Glutamatergic neuron (in vitro differentiated cells): ENCODE measurements around the gene KRTAP16-1. TPM values are rescaled to one million over a fixed set of nuclear protein-coding genes. Genes with fewer than 3 reads are reported as not detected.
"Not testable (repeated sequence)": the region's sequence is repeated elsewhere in the genome, so short reads cannot be mapped to it uniquely, and the experiment has no call there.

Source experiments
- DNase-seq: peaks from one replicate; pipeline ENCODE4 v3.0.0; 2022
- H3K27ac Mint-ChIP-seq: one replicate; pipeline ENCODE4 v1.8.0; 2020; ENCODE audit warnings: mild to moderate bottlenecking, mixed read lengths, inconsistent platforms; ENCODE audit not compliant: unreplicated experiment
- H3K27me3 Mint-ChIP-seq: one replicate; pipeline ENCODE4 v1.8.0; 2020; ENCODE audit warnings: mild to moderate bottlenecking, moderate library complexity, mixed read lengths, inconsistent platforms; ENCODE audit not compliant: unreplicated experiment
- H3K36me3 Mint-ChIP-seq: one replicate; pipeline ENCODE4 v1.8.0; 2020; ENCODE audit warnings: mild to moderate bottlenecking, mixed read lengths, inconsistent platforms; ENCODE audit not compliant: unreplicated experiment
- H3K4me1 Mint-ChIP-seq: one replicate; pipeline ENCODE4 v1.8.0; 2020; ENCODE audit warnings: mild to moderate bottlenecking, low read depth, mixed read lengths, inconsistent platforms; ENCODE audit not compliant: unreplicated experiment
- H3K4me3 Mint-ChIP-seq: one replicate; pipeline ENCODE4 v1.8.0; 2020; ENCODE audit warnings: mild to moderate bottlenecking, mixed read lengths, inconsistent platforms; ENCODE audit not compliant: unreplicated experiment
- H3K9me3 Mint-ChIP-seq: one replicate; pipeline ENCODE4 v1.8.0; 2020; ENCODE audit warnings: mild to moderate bottlenecking, moderate library complexity, mixed read lengths, inconsistent platforms; ENCODE audit not compliant: unreplicated experiment
- CTCF ChIP-seq: fragments of 200-600 bp; sonication (generic); IDR thresholded peaks from one replicate; pipeline ENCODE4 v1.5.0; 2021; ENCODE audit not compliant: partially characterized antibody, unreplicated experiment
- total RNA-seq: library from RNA; stranded (reverse); fragmentation: NEBNext Ultra II Directional; extraction: Animal tissue kit (Norgen Biotek cat#: 25700); gene quantifications from one replicate; pipeline ENCODE4 v1.2.1, GENCODE V29; 2021; ENCODE audit not compliant: unreplicated experiment

The KRTAP16-1 gene
- total RNA-seq, 1 donor from 2014 or later: not detected

GRCh38 chr17:41271858-41272257 is 37.3 kb downstream of the KRTAP16-1 start:
- H3K4me3 Mint-ChIP-seq: no peak overlapping the region
- no peak overlapping the region for H3K27ac Mint-ChIP-seq

GRCh38 chr17:41271323-41271722 is 37.8 kb downstream of the KRTAP16-1 start:
- not testable (repeated sequence) for H3K4me3 Mint-ChIP-seq, H3K4me1 Mint-ChIP-seq, H3K27ac Mint-ChIP-seq, H3K9me3 Mint-ChIP-seq, H3K36me3 Mint-ChIP-seq, H3K27me3 Mint-ChIP-seq, DNase-seq

More at GRCh38 chr17:41271858-41272257, 37.3 kb downstream of the KRTAP16-1 start:
- Mint-ChIP-seq H3K9me3 (no peaks in the 10 kb centered on the region), H3K4me1 (no peaks in the 10 kb centered on the region), H3K27me3 (peaks cover 4% of the 10 kb centered on the region), H3K36me3 (no peaks in the 10 kb centered on the region)
- DNase-seq: no peak
- no peak for TF ChIP-seq CTCF

GRCh38 chr17:41267711-41268110 is 41.4 kb downstream of the KRTAP16-1 start:
- H3K27ac Mint-ChIP-seq: no peak overlapping the region
- TF ChIP-seq CTCF: no peak
- no peaks in the 10 kb centered on the region for H3K4me1 Mint-ChIP-seq
- DNase-seq: no peak
- H3K36me3 Mint-ChIP-seq: no peaks in the 10 kb centered on the region
- H3K4me3 Mint-ChIP-seq: no peak overlapping the region
- H3K27me3 Mint-ChIP-seq: no peaks in the 10 kb centered on the region
- peaks cover 1% of the 10 kb centered on the region for H3K9me3 Mint-ChIP-seq

GRCh38 chr17:41265078-41265477 is 44.0 kb downstream of the KRTAP16-1 start, which contains the start of gene KRTAP9-6:
Gene KRTAP9-6, plus strand, starts transcription at chr17:41265378. Its CDS starts 0 bp downstream, at chr17:41265378.
- Mint-ChIP-seq H3K27ac (no peak within 1 kb of the TSS), H3K4me1 (no peaks in the 10 kb centered on the region), H3K27me3 (no peaks in the 10 kb centered on the region), H3K36me3 (no peaks in the 10 kb centered on the region), H3K4me3 (no peak within 1 kb of the TSS), H3K9me3 (peaks cover 1% of the 10 kb centered on the region)
- no peak for TF ChIP-seq CTCF
- no peak for DNase-seq

- H3K27me3 Mint-ChIP-seq: no peaks in the 10 kb centered on the region
- H3K27ac Mint-ChIP-seq: no peak overlapping the region
- no peak overlapping the region for H3K4me3 Mint-ChIP-seq
- no peaks in the 10 kb centered on the region for H3K4me1 Mint-ChIP-seq
- no peaks in the 10 kb centered on the region for H3K36me3 Mint-ChIP-seq
- DNase-seq: no peak
- peaks cover 1% of the 10 kb centered on the region for H3K9me3 Mint-ChIP-seq
- TF ChIP-seq CTCF: no peak
Observed at GRCh38 chr17:41264599-41264998, 44.5 kb downstream of the KRTAP16-1 start.
